ENCODE data around the gene IL10RB. TPM values are rescaled to one million over a fixed set of nuclear protein-coding genes. Genes with fewer than 3 reads are reported as not detected.
"Not testable (repeated sequence)": the region's sequence is repeated elsewhere in the genome, so short reads cannot be mapped to it uniquely, and the experiment has no call there.

Gene IL10RB
- total RNA-seq, 4 donors from 2014 or later, result 28.1 to 47.7 (median 32.3) TPM

- TF ChIP-seq CTCF (IDR thresholded peaks at IDR 0.05) (no peak), POLR2A (IDR thresholded peaks at IDR 0.05) (no peak)
- DNase-seq, result no peak
- intact Hi-C loops (cut with DNase I), result no loop called here
- Histone ChIP-seq H3K27me3 (no peaks in the 10 kb centered on the region), H3K27ac (no peak overlapping the region), H3K9me3 (no peaks in the 10 kb centered on the region), H3K36me3 (peaks cover 0 to 99% (median 29%) of the 10 kb centered on the region in 3 donors), H3K4me1 (no peaks in the 10 kb centered on the region), H3K4me3 (no peak overlapping the region)
- 97 to 100% methylated on average over 2 of the region's 2 CpGs for WGBS, 2 donors
Measured at GRCh38 chr21:33251119-33251518, 15.0 kb upstream of the IL10RB start.

- H3K4me1 ChIP-seq; DNase-seq; H3K27ac ChIP-seq; H3K9me3 ChIP-seq; H3K4me3 ChIP-seq; intact Hi-C loops (cut with DNase I); H3K27me3 ChIP-seq: not testable (repeated sequence)
- H3K36me3 ChIP-seq, result peaks cover 3 to 98% (median 35%) of the 10 kb centered on the region in 3 donors
- WGBS, 2 donors, result 88 to 92% methylated on average over 5 to 6 of the region's 6 CpGs
Measured at GRCh38 chr21:33253382-33253781, 12.8 kb upstream of the IL10RB start.

GRCh38 chr21:33254766-33255165 is 11.4 kb upstream of the IL10RB start:
- Histone ChIP-seq H3K9me3 (no peaks in the 10 kb centered on the region), H3K36me3 (peaks cover 3 to 87% (median 31%) of the 10 kb centered on the region in 3 donors), H3K27ac (no peak overlapping the region), H3K27me3 (no peaks in the 10 kb centered on the region), H3K4me3 (no peak overlapping the region), H3K4me1 (no peaks in the 10 kb centered on the region)
- 97% methylated on average over 5 of the region's 5 CpGs for WGBS, 2 donors
- intact Hi-C loops (cut with DNase I), result no loop called here
- TF ChIP-seq CTCF (IDR thresholded peaks at IDR 0.05) (no peak), POLR2A (IDR thresholded peaks at IDR 0.05) (no peak)
- no peak for DNase-seq

- Histone ChIP-seq H3K9me3 (no peaks in the 10 kb centered on the region), H3K27ac (no peak overlapping the region), H3K36me3 (peaks cover 3 to 81% (median 30%) of the 10 kb centered on the region in 3 donors), H3K4me3 (no peak overlapping the region), H3K27me3 (no peaks in the 10 kb centered on the region), H3K4me1 (no peaks in the 10 kb centered on the region)
- no peak for DNase-seq
- TF ChIP-seq POLR2A (IDR thresholded peaks at IDR 0.05), result no peak
- TF ChIP-seq CTCF (IDR thresholded peaks at IDR 0.05), result no peak
- intact Hi-C loops (cut with DNase I), result no loop called here
- WGBS, 2 donors, result 29 to 67% methylated on average over 1 of the region's 1 CpG
Measured at GRCh38 chr21:33255404-33255803, 10.8 kb upstream of the IL10RB start.

- Histone ChIP-seq H3K27ac (no peak overlapping the region), H3K36me3 (peaks cover 3 to 75% (median 24%) of the 10 kb centered on the region in 3 donors), H3K27me3 (no peaks in the 10 kb centered on the region), H3K4me3 (no peak overlapping the region), H3K9me3 (no peaks in the 10 kb centered on the region), H3K4me1 (peaks cover 0 to 1% (median 0%) of the 10 kb centered on the region in 3 donors)
- TF ChIP-seq CTCF (IDR thresholded peaks at IDR 0.05) (no peak), POLR2A (IDR thresholded peaks at IDR 0.05) (no peak)
- WGBS, 2 donors, result 86 to 92% methylated on average over 6 of the region's 6 CpGs
- intact Hi-C loops (cut with DNase I), result no loop called here
- no peak for DNase-seq
Measured at GRCh38 chr21:33256019-33256418, 10.1 kb upstream of the IL10RB start.

Data from esophagus squamous epithelium (tissue), 5 donors.